HepG2 (cell line): ENCODE results near the gene MAP2K3. TPM values are rescaled to one million over a fixed set of nuclear protein-coding genes. Genes with fewer than 3 reads are reported as not detected.
A peak's percentile ranks its signal among the peaks of the same experiment; 100 is the strongest.

Experiments used
- CREM ChIP-seq, 2 experiments: sonication (generic) in 1 of 2; formaldehyde crosslinking in 1 of 2; IDR thresholded peaks; 2 replicates each; pipeline versions ENCODE4 v1.4.0 to v1.6.1; 2016 to 2020; ENCODE audit warnings: antibody characterized with exemption in 1 of 2, mild to moderate bottlenecking in 1 of 2, missing genetic modification reagents in 1 of 2
- FOXK1 ChIP-seq: sonication (generic); formaldehyde crosslinking; IDR thresholded peaks from 2 replicates; pipeline ENCODE4 v1.4.0; 2020; ENCODE audit warnings: low read depth, missing genetic modification reagents, borderline replicate concordance
- KDM3A ChIP-seq: IDR thresholded peaks from 2 replicates; pipeline ENCODE4 v1.6.1; 2018; ENCODE audit warnings: low read depth, missing compliant biosample characterization
- MATR3 ChIP-seq: sonication (generic); formaldehyde crosslinking; IDR thresholded peaks from 2 replicates; pipeline ENCODE4 v1.4.0; 2020; ENCODE audit warnings: missing genetic modification reagents
- MZF1 ChIP-seq: sonication (generic); formaldehyde crosslinking; IDR thresholded peaks from 2 replicates; pipeline ENCODE4 v1.8.1; 2023; ENCODE audit warnings: mild to moderate bottlenecking, missing genetic modification reagents, borderline replicate concordance
- NR2C2 ChIP-seq: sonication (generic); formaldehyde crosslinking; IDR thresholded peaks from 2 replicates; pipeline ENCODE4 v1.4.0; 2020; ENCODE audit warnings: missing genetic modification reagents, mild to moderate bottlenecking, moderate library complexity, borderline replicate concordance
- NR3C1 ChIP-seq: sonication (generic); formaldehyde crosslinking; IDR thresholded peaks from 2 replicates; pipeline ENCODE4 v1.4.0; 2020; ENCODE audit warnings: missing genetic modification reagents
- PHF20 ChIP-seq: sonication (generic); formaldehyde crosslinking; IDR thresholded peaks from 2 replicates; pipeline ENCODE4 v1.5.0; 2020; ENCODE audit warnings: mild to moderate bottlenecking, missing genetic modification reagents
- SCMH1 ChIP-seq: sonication (generic); formaldehyde crosslinking; IDR thresholded peaks from 2 replicates; pipeline ENCODE4 v1.9.0; 2021; ENCODE audit warnings: missing genetic modification reagents, mild to moderate bottlenecking, borderline replicate concordance
- TCF12 ChIP-seq, 2 experiments: fragments of 450-650 bp in 1 of 2; sonication (generic) in 1 of 2; formaldehyde crosslinking in 1 of 2; IDR thresholded peaks; 2 replicates each; pipeline versions ENCODE4 v1.6.1 to v1.8.0; 2017 to 2022; ENCODE audit warnings: antibody characterized with exemption in 1 of 2, mild to moderate bottlenecking in 1 of 2, missing genetic modification reagents in 1 of 2, moderate library complexity in 1 of 2
- ZNF18 ChIP-seq: sonication (generic); formaldehyde crosslinking; IDR thresholded peaks from 2 replicates; pipeline ENCODE4 v1.8.0; 2022; ENCODE audit warnings: mild to moderate bottlenecking, missing genetic modification reagents; ENCODE audit not compliant: insufficient replicate concordance
- ZNF282 ChIP-seq: fragments of 450-650 bp; IDR thresholded peaks from 2 replicates; pipeline ENCODE4 v1.6.1; 2018; ENCODE audit not compliant: partially characterized antibody
- ZNF547 ChIP-seq: sonication (generic); formaldehyde crosslinking; IDR thresholded peaks from 2 replicates; pipeline ENCODE4 v1.5.1; 2020; ENCODE audit warnings: mild to moderate bottlenecking, missing genetic modification reagents
- ZNF619 ChIP-seq: sonication (generic); formaldehyde crosslinking; IDR thresholded peaks from 2 replicates; pipeline ENCODE4 v1.4.0; 2020; ENCODE audit warnings: mild to moderate bottlenecking, missing genetic modification reagents
- ZSCAN9 ChIP-seq: IDR thresholded peaks from 2 replicates; pipeline ENCODE4 v1.6.1; 2016; ENCODE audit warnings: borderline replicate concordance
- polyA plus RNA-seq, 8 experiments: library from polyadenylated mRNA; depleted of rRNA in 3 of 8; stranded (reverse) in 7 of 8; unstranded in 1 of 8; fragments of >200 nt; fragmentation: Illumina TruSeq in 4 of 8; extraction: Trizol in 4 of 8; gene quantifications; 2 replicates each; pipeline versions ENCODE4 v1.2.1 to v1.2.3, GENCODE V29; 2011 to 2016; ENCODE audit warnings: low read depth in 4 of 8, missing spikeins in 1 of 8, mixed read lengths in 1 of 8; ENCODE audit not compliant: insufficient read depth in 1 of 8
- total RNA-seq, 5 experiments: library from RNA; depleted of rRNA; stranded (reverse); fragments of >200 nt; fragmentation: Illumina TruSeq; extraction: Trizol; gene quantifications; 2 replicates each; pipeline ENCODE4 v1.2.3, GENCODE V29; 2016; ENCODE audit warnings: low read depth in 1 of 5
- TF ChIP-seq, protein P1 (sequence below): sonication (generic); formaldehyde crosslinking; IDR thresholded peaks from 2 replicates; pipeline ENCODE4 v1.5.0; 2020; ENCODE audit warnings: mild to moderate bottlenecking, missing genetic modification reagents, moderate library complexity
- TF ChIP-seq, protein P2 (sequence below): sonication (generic); formaldehyde crosslinking; conservative IDR thresholded peaks from 2 replicates; pipeline ENCODE4 v1.4.0; 2020; ENCODE audit warnings: missing genetic modification reagents
- TF ChIP-seq, protein P3 (sequence below): sonication (generic); formaldehyde crosslinking; IDR thresholded peaks from 2 replicates; pipeline ENCODE4 v1.5.0; 2020; ENCODE audit warnings: missing genetic modification reagents

Gene MAP2K3
- total and polyA plus RNA-seq, 2 of the 13 experiments (the other 11 are each of a cell fraction or from before 2014, with no cell fraction given), result 20.5 to 27.4 TPM

- TF ChIP-seq KDM3A (CRISPR knock-in tag) (0 out of 2 replicates have a peak, but pooled peaks have one; percentile 40), ZNF282 (no peak), NR3C1 (no peak), CREM (IDR thresholded peaks at IDR 0.05) (no peak), CREM (CRISPR knock-in tag; IDR thresholded peaks at IDR 0.05) (no peak), MZF1 (CRISPR knock-in tag) (0 out of 2 replicates have a peak, but pooled peaks have one; percentile 47), ZNF619 (CRISPR knock-in tag) (peak; percentile 74; the same call in 1 of the 2 replicates), MATR3 (CRISPR knock-in tag) (no peak), ZNF18 (CRISPR knock-in tag) (no peak), SCMH1 (CRISPR knock-in tag) (no peak), TCF12 (IDR thresholded peaks at IDR 0.05) (no peak), TCF12 (CRISPR knock-in tag; IDR thresholded peaks at IDR 0.05) (no peak), PHF20 (CRISPR knock-in tag) (no peak), NR2C2 (no peak), ZNF547 (CRISPR knock-in tag) (peak; percentile 75; the same call in 1 of the 2 replicates), ZSCAN9 (CRISPR knock-in tag) (no peak), FOXK1 (CRISPR knock-in tag) (peak; percentile 17; the same call in 1 of the 2 replicates)
- TF ChIP-seq, protein P1, sequence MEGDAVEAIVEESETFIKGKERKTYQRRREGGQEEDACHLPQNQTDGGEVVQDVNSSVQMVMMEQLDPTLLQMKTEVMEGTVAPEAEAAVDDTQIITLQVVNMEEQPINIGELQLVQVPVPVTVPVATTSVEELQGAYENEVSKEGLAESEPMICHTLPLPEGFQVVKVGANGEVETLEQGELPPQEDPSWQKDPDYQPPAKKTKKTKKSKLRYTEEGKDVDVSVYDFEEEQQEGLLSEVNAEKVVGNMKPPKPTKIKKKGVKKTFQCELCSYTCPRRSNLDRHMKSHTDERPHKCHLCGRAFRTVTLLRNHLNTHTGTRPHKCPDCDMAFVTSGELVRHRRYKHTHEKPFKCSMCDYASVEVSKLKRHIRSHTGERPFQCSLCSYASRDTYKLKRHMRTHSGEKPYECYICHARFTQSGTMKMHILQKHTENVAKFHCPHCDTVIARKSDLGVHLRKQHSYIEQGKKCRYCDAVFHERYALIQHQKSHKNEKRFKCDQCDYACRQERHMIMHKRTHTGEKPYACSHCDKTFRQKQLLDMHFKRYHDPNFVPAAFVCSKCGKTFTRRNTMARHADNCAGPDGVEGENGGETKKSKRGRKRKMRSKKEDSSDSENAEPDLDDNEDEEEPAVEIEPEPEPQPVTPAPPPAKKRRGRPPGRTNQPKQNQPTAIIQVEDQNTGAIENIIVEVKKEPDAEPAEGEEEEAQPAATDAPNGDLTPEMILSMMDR (CRISPR knock-in tag), result peak; percentile 100
- TF ChIP-seq, protein P2, sequence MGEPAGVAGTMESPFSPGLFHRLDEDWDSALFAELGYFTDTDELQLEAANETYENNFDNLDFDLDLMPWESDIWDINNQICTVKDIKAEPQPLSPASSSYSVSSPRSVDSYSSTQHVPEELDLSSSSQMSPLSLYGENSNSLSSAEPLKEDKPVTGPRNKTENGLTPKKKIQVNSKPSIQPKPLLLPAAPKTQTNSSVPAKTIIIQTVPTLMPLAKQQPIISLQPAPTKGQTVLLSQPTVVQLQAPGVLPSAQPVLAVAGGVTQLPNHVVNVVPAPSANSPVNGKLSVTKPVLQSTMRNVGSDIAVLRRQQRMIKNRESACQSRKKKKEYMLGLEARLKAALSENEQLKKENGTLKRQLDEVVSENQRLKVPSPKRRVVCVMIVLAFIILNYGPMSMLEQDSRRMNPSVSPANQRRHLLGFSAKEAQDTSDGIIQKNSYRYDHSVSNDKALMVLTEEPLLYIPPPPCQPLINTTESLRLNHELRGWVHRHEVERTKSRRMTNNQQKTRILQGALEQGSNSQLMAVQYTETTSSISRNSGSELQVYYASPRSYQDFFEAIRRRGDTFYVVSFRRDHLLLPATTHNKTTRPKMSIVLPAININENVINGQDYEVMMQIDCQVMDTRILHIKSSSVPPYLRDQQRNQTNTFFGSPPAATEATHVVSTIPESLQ (CRISPR knock-in tag), result no peak
- TF ChIP-seq, protein P3, sequence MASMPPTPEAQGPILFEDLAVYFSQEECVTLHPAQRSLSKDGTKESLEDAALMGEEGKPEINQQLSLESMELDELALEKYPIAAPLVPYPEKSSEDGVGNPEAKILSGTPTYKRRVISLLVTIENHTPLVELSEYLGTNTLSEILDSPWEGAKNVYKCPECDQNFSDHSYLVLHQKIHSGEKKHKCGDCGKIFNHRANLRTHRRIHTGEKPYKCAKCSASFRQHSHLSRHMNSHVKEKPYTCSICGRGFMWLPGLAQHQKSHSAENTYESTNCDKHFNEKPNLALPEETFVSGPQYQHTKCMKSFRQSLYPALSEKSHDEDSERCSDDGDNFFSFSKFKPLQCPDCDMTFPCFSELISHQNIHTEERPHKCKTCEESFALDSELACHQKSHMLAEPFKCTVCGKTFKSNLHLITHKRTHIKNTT (CRISPR knock-in tag), result no peak
Observed at GRCh38 chr17:21280081-21280518, 4.4 kb upstream of the MAP2K3 start (continued).
